Measurements from ENCODE around the gene DSTN. TPM values are rescaled to one million over a fixed set of nuclear protein-coding genes. Genes with fewer than 3 reads are reported as not detected.

DSTN gene
- total and polyA plus RNA-seq, 2 donors (not counting 3 experiments of a cell fraction or from before 2014, with no cell fraction given): 66.1 to 300 TPM

- DNase-seq (ENCODE audit: low read depth, low spot score): no peak
- H3K27me3 ChIP-seq (ENCODE audit: control insufficient read depth in 2 of 2, insufficient read depth in 2 of 2, low read length in 2 of 2): no peaks in the 10 kb centered on the region
- BruUV-seq (replicated peaks): no TSS peak
- peaks cover 0 to 8% of the 10 kb centered on the region in 2 experiments for H3K36me3 ChIP-seq (ENCODE audit: control insufficient read depth in 2 of 2, extremely low read depth in 1 of 2, insufficient read depth in 2 of 2, low read length in 2 of 2)
- no peaks in the 10 kb centered on the region for H3K9me1 ChIP-seq (replicated peaks; ENCODE audit: control insufficient read depth, extremely low read depth, insufficient read depth, low read length)
- H3K9ac ChIP-seq (replicated peaks; ENCODE audit: extremely low read depth, insufficient read depth, low read length): no peak overlapping the region
- H3K4me3 ChIP-seq (replicated peaks in 1 of 3; ENCODE audit: insufficient read depth in 1 of 3, low read depth in 1 of 3, low read length in 3 of 3): no peak overlapping the region
- H3K4me2 ChIP-seq (ENCODE audit: insufficient read depth, low read length): no peak overlapping the region
- intact Hi-C loops (cut with micrococcal nuclease): no loop called here
- H3K4me1 ChIP-seq (ENCODE audit: control insufficient read depth, extremely low read depth, insufficient read depth, low read length): no peaks in the 10 kb centered on the region
- ChIA-PET POLR2A (interaction anchor here (0.7 to 2.1 kb wide), 2 partner anchors 39 to 95 kb away, joined by 3 to 8 read pairs; partner anchors contain the start of gene DSTN), CTCF (interaction anchor here (2.0 to 3.0 kb wide), 5 partner anchors 15 to 103 kb away, joined by 5 to 27 read pairs (median 10); partner anchors contain the start of gene BFSP1)
- H3K9me3 ChIP-seq (replicated peaks; ENCODE audit: control insufficient read depth, insufficient read depth, low read length): no peaks in the 10 kb centered on the region
- peaks cover 2% of the 10 kb centered on the region for H3K79me2 ChIP-seq (ENCODE audit: control insufficient read depth, insufficient read depth, low read length)
- H3K27ac ChIP-seq (ENCODE audit: insufficient read depth, low read depth, low read length): no peak overlapping the region
- dilution Hi-C loops (cut with MboI; ENCODE audit: extremely low pct_ligation_motif_present, low sequenced_read_pairs): no loop called here
- no peak for TF ChIP-seq FOS (IDR thresholded peaks at IDR 0.05; ENCODE audit: borderline replicate concordance, insufficient read depth, low read length)
- TF ChIP-seq GATA2 (IDR thresholded peaks at IDR 0.05; ENCODE audit: insufficient read depth, insufficient read length, low read depth, low read length): no peak
- TF ChIP-seq POLR2AphosphoS5 (IDR thresholded peaks at IDR 0.05; ENCODE audit: insufficient read depth, low read depth, low read length): no peak
- no peak for TF ChIP-seq MYC (IDR thresholded peaks at IDR 0.05; ENCODE audit: low read depth, low read length)
- H2AFZ ChIP-seq (ENCODE audit: low read depth, low read length): no peak overlapping the region
- no peak for FAIRE-seq
- no peaks in the 10 kb centered on the region for H4K20me1 ChIP-seq (replicated peaks; ENCODE audit: control insufficient read depth, extremely low read depth, insufficient read depth, low read length)
These were observed 39.0 kb downstream of the DSTN start for GRCh38 chr20:17608701-17609497.

- no TSS peak for BruUV-seq (replicated peaks)
- DNase-seq (ENCODE audit: low read depth, low spot score) (no peak), FAIRE-seq (no peak)
- Histone ChIP-seq H2AFZ (ENCODE audit: low read depth, low read length) (no peak overlapping the region), H3K9me3 (replicated peaks; ENCODE audit: control insufficient read depth, insufficient read depth, low read length) (no peaks in the 10 kb centered on the region), H3K4me3 (replicated peaks in 1 of 3; ENCODE audit: insufficient read depth in 1 of 3, low read depth in 1 of 3, low read length in 3 of 3) (no peak overlapping the region), H3K27ac (ENCODE audit: insufficient read depth, low read depth, low read length) (no peak overlapping the region), H3K36me3 (ENCODE audit: control insufficient read depth in 2 of 2, extremely low read depth in 1 of 2, insufficient read depth in 2 of 2, low read length in 2 of 2) (peaks cover 8 to 9% of the 10 kb centered on the region in 2 experiments), H3K27me3 (ENCODE audit: control insufficient read depth in 2 of 2, insufficient read depth in 2 of 2, low read length in 2 of 2) (no peaks in the 10 kb centered on the region), H4K20me1 (replicated peaks; ENCODE audit: control insufficient read depth, extremely low read depth, insufficient read depth, low read length) (no peaks in the 10 kb centered on the region), H3K9me1 (replicated peaks; ENCODE audit: control insufficient read depth, extremely low read depth, insufficient read depth, low read length) (no peaks in the 10 kb centered on the region), H3K4me2 (ENCODE audit: insufficient read depth, low read length) (no peak overlapping the region), H3K4me1 (ENCODE audit: control insufficient read depth, extremely low read depth, insufficient read depth, low read length) (no peaks in the 10 kb centered on the region), H3K79me2 (ENCODE audit: control insufficient read depth, insufficient read depth, low read length) (no peaks in the 10 kb centered on the region), H3K9ac (replicated peaks; ENCODE audit: extremely low read depth, insufficient read depth, low read length) (no peak overlapping the region)
- CTCF ChIA-PET: interaction anchor here (1.1 to 3.0 kb wide), 9 partner anchors 9 to 104 kb away, joined by 3 to 27 read pairs (median 5); partner anchors contain the start of genes BFSP1 and DSTN
- TF ChIP-seq JUN (IDR thresholded peaks at IDR 0.05; ENCODE audit: borderline replicate concordance, insufficient read depth, insufficient read length, low read depth): no peak
- POLR2A ChIA-PET: interaction anchor here (2.1 kb wide), 1 partner anchor 40 kb away, joined by 8 read pairs; the partner anchor contains the start of gene DSTN
- dilution Hi-C loops (cut with MboI; ENCODE audit: extremely low pct_ligation_motif_present, low sequenced_read_pairs) (no loop called here), intact Hi-C loops (cut with micrococcal nuclease) (no loop called here)
These were observed 40.0 kb downstream of the DSTN start for GRCh38 chr20:17609811-17610377.

All from endothelial cell of umbilical vein (primary cell).